Measurements from ENCODE around the gene MGAT4B.

MGAT4B gene

GRCh38 chr5:179747811-179748210 is 58.9 kb downstream of the MGAT4B start:
- Histone ChIP-seq H3K27me3 (replicated peaks; ENCODE audit: control insufficient read depth, insufficient read depth, low read length) (no peaks in the 10 kb centered on the region), H3K36me3 (ENCODE audit: control insufficient read depth, insufficient read depth, low read length) (peaks cover 2% of the 10 kb centered on the region), H3K4me3 (replicated peaks; ENCODE audit: low read depth, low read length) (no peak overlapping the region)
- no peak for TF ChIP-seq CTCF (IDR thresholded peaks at IDR 0.05; ENCODE audit: insufficient read depth, low read length, poor library complexity, severe bottlenecking)
- DNase-seq (ENCODE audit: extremely low read depth, insufficient read length): no peak

Data from GM06990 (cell line).